Keratinocyte (primary cell): ENCODE results near the gene SLCO3A1.

ENCODE experiments used
- CTCF ChIP-seq, 3 experiments: IDR thresholded peaks in 1 of 3; conservative IDR thresholded peaks in 1 of 3; optimal IDR thresholded peaks in 1 of 3; 2 replicates in 2 of 3; 3 replicates in 1 of 3; pipeline versions ENCODE3 to v1.5.1; 2011; ENCODE audit warnings: low read length in 3 of 3, mild to moderate bottlenecking in 3 of 3, moderate library complexity in 2 of 3, control low read depth in 1 of 3, inconsistent platforms in 1 of 3; ENCODE audit not compliant: insufficient read depth in 2 of 3; ENCODE audit errors: extremely low read depth in 1 of 3
- EZH2 ChIP-seq: IDR thresholded peaks from one replicate; pipeline ENCODE4 v1.6.1; 2012; ENCODE audit warnings: inconsistent platforms, mild to moderate bottlenecking, low read length, moderate library complexity

- TF ChIP-seq CTCF (optimal IDR thresholded peaks at IDR 0.05 in 1 of 3, IDR thresholded peaks at IDR 0.05 in 1 of 3, conservative IDR thresholded peaks at IDR 0.05 in 1 of 3; ENCODE audit: extremely low read depth in 1 of 3, insufficient read depth in 2 of 3, low read length in 3 of 3): no peak
- TF ChIP-seq EZH2: no peak
Measured at GRCh38 chr15:92075764-92076163, 222.3 kb downstream of the SLCO3A1 start.
